Measurements from ENCODE around the gene PDZRN4.

DNA sequence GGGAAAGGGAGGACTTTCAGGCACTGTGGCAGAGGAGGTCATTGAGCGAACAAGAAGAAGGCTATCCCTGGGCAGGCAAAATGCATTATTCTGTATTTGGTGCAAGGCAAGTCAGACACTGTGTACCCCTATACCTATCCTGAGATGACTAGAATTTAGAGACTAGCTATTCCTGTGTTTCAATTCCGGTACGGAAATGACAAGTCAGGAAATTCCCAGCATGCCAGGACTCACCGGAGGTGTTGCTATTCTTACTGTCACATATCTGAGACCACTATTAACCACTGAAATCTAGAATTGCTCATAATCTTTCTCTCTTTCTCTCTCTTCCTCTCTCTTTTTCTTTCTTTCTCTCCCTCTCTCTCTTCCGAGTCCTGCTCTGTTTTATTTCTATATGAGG, 297.1 kb downstream of the PDZRN4 start:
- TF ChIP-seq CTCF (IDR thresholded peaks at IDR 0.05) (no peak), POLR2A (IDR thresholded peaks at IDR 0.05) (no peak)
